ENCODE data around the gene TMEM88.
"Not testable (repeated sequence)": the region's sequence is repeated elsewhere in the genome, so short reads cannot be mapped to it uniquely, and the experiment has no call there.

The TMEM88 gene, protein sequence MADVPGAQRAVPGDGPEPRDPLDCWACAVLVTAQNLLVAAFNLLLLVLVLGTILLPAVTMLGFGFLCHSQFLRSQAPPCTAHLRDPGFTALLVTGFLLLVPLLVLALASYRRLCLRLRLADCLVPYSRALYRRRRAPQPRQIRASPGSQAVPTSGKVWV
- total RNA-seq, result 0.72 to 8.3 (median 2.7) reads per million in 9 experiments

DNA sequence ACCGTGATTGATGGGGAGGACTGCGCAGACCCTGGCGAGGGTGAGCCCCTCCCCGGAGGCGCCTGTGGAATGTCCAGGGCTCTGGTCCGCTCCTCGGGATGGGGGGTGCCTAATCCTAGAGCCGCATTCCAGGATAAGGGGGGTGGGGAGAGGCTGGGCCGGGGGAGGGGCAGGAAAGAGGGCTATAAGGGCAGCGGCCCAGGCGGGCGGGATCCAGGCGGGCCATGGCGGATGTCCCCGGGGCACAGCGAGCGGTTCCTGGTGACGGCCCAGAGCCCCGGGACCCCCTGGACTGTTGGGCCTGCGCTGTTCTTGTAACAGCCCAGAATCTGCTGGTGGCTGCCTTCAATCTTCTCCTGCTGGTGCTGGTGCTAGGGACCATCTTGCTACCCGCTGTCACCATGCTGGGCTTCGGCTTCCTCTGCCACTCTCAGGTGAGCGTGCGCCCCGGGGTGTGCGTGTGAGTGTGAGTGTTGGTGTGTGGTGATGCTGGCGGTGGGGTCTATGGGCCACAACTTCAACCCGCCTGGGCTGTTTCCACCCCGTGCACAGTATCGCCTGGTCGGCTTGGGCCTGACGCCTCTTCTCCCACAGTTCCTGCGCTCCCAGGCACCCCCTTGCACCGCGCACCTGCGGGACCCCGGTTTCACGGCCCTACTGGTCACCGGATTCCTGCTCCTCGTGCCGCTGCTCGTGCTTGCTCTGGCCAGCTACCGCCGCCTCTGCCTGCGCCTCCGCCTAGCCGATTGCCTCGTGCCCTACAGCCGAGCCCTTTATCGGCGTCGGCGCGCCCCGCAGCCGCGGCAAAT, at the start of gene TMEM88:
Gene TMEM88 (plus strand): TSS at position 216 of the 809 bp plus-strand sequence. CDS start 9 bp downstream, at position 225.
- no peak for DNase-seq
- Mint-ChIP-seq H3K4me3 (peak within 1 kb of the TSS in 1 of 2 donors; percentile 33), H3K27ac (peak within 1 kb of the TSS in 1 of 2 donors; percentile 65)

DNA sequence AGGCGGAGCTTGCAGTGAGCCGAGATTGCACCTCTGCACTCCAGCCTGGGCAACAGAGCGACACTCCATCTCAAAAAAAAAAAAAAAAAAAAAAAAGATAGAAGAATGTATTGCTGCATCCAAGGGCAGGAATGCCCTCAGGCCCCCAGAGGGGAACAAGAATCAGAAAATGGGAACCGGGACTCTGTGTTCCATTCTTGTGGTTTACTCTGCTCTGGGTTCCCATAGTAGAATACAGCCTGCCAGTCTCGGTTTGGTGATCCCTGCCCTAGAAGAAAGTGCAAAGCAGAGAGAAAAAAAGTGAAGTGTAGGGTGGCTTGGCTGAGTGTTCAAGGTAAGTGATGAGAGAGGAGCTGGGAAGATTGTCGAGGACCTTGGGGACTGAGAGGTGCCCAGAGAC, 48.3 kb upstream of the TMEM88 start:
- ATAC-seq (replicated peaks) (no peak), DNase-seq (no peak)
- Mint-ChIP-seq H3K27ac (no peak overlapping the region), H3K4me1 (ENCODE audit: low read depth in 2 of 2) (no peaks in the 10 kb centered on the region), H3K27me3 (peaks cover 42 to 98% of the 10 kb centered on the region in 2 donors), H3K36me3 (ENCODE audit: insufficient read depth) (no peaks in the 10 kb centered on the region), H3K9me3 (no peaks in the 10 kb centered on the region), H3K4me3 (no peak overlapping the region)

More for the DNA sequence above, at the start of gene TMEM88:
- no peak for ATAC-seq (replicated peaks)
- Mint-ChIP-seq H3K36me3 (ENCODE audit: insufficient read depth) (peaks cover 33% of the 10 kb centered on the region), H3K27me3 (no peaks in the 10 kb centered on the region), H3K9me3 (no peaks in the 10 kb centered on the region), H3K4me1 (ENCODE audit: low read depth in 2 of 2) (peaks cover 3 to 16% of the 10 kb centered on the region in 2 donors)

DNA sequence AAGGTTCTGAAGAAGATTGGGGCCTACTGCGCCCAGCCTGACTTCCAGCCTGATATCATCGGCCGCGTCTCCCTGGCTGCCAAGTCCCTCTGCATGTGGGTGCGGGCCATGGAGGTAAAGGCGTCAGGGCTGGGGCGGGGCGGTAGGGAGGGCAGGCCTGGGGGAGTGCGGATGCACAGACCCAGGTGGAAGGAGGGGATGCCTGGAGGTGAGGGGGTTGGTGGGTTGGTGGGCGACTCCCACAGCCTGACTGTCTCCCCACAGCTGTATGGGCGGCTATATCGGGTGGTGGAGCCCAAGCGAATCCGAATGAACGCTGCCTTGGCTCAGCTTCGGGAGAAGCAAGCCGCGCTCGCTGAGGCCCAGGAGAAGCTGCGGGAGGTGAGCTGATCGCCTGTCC, 47.7 kb upstream of the TMEM88 start:
- DNase-seq, result no peak
- Mint-ChIP-seq H3K27ac (no peak overlapping the region), H3K4me3 (no peak overlapping the region), H3K9me3 (no peaks in the 10 kb centered on the region), H3K36me3 (ENCODE audit: insufficient read depth) (no peaks in the 10 kb centered on the region), H3K4me1 (ENCODE audit: low read depth in 2 of 2) (no peaks in the 10 kb centered on the region), H3K27me3 (peaks cover 42 to 92% of the 10 kb centered on the region in 2 donors)
- no peak for ATAC-seq (replicated peaks)

DNA sequence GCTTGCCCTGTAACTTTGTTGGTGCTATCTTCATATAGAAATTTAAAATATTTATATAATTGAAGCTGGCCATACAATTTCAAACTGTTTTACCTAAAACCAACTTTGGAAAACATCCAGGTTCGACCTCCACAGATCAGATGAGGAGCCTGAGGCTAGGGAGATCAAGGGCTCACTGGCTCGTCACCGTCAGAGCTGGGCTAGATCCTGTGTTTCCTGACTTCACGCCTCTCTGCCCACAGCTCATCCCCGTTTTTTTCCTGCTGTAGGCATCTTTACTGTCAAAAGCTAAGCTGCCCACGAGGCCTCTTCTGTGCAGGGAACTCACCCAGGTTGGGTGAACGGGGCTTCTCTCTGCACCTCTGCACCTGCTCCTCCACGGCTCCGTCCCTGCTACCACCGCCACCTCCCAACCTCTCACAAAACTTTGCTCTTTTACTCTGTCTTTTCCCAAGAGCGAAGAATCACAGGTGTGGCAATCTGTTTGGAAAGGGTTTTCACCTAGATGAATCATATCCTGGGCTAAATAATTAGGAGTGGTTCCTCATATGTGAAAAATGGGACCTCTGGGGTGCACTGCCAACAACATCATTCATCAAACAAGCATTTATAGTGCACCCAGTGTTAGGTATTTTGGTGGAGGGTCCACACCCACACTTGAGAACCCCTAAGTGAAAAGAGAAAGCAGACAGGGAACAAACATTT, 45.6 kb upstream of the TMEM88 start:
- DNase-seq, result no peak
- H3K4me1 Mint-ChIP-seq (ENCODE audit: low read depth in 2 of 2), result no peaks in the 10 kb centered on the region
- H3K27ac Mint-ChIP-seq, result no peak overlapping the region
- H3K27me3 Mint-ChIP-seq, result peaks cover 26 to 72% of the 10 kb centered on the region in 2 donors
- H3K36me3 Mint-ChIP-seq (ENCODE audit: insufficient read depth), result no peaks in the 10 kb centered on the region
- ATAC-seq (replicated peaks), result no peak
- no peak overlapping the region for H3K4me3 Mint-ChIP-seq
- H3K9me3 Mint-ChIP-seq, result no peaks in the 10 kb centered on the region

DNA sequence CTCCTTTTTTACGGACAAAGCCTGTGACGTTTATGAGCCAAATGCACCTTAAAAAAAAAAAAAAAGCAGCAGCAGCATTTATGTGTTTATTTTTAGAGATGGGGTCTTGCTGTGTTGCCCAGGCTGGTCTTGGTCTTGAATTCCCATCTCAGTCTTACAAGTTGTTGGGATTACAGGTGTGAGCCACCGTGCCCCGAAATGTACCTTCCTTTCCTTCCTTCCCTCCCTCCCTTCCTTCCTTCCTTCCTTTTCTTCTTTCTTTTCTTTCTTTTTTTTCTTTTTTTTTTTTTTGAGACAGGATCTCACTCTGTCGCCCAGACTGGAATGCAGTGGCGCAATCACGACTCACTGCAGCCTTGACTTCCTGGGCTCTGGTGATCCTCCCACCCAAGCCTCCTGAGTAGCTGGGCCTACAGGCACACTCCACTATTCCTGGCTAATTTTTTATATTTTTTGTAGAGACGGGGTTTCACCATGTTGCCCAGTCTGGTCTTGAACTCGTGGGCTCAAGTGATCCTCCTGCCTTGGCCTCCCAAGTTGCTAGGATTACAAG, 45.0 kb upstream of the TMEM88 start:
- not testable (repeated sequence) for H3K4me1 Mint-ChIP-seq (ENCODE audit: low read depth in 2 of 2); H3K9me3 Mint-ChIP-seq; H3K27ac Mint-ChIP-seq; DNase-seq; ATAC-seq (replicated peaks); H3K36me3 Mint-ChIP-seq (ENCODE audit: insufficient read depth); H3K4me3 Mint-ChIP-seq
- peaks cover 24 to 65% of the 10 kb centered on the region in 2 donors for H3K27me3 Mint-ChIP-seq

DNA sequence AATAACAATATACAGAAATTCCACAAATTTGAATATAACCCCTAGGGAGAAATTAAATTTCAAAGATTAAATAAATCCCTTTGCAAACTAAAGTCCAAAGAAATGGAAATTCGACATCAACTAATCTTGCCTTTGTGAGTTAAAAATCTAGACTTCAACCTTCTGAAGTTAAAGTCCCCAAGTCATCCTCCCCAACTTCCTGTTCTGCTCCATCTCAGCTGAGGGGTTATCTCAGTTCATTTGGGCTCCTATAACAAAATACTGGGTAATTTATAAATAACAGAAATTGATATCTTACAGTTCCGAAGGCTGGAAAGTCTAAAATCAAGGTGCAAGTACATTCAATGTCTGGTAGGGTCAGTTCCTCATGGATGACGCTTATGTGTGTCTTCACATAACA, 43.6 kb upstream of the TMEM88 start:
- Mint-ChIP-seq H3K27ac (no peak overlapping the region), H3K27me3 (peaks cover 17 to 52% of the 10 kb centered on the region in 2 donors)

DNA sequence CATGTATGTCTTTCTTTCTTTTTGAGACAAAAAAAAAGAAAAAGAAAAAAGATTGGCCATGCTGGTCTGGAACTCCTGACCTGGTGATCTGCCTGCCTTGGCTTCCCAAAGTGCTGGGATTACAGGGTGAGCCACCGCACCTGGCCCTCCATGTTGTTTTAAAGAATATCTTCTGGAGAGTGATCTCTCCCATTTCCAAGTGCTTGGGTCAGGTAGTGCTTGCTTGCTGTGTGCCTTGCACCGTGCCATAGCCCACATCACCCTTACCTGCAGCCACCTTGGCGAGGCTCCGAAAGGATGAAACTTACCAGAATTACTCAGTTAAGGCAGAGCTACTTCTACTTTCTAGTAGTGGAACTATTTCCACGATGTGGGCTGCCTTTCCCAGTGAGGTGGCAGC, 39.9 kb upstream of the TMEM88 start:
- no peaks in the 10 kb centered on the region for H3K4me1 Mint-ChIP-seq (ENCODE audit: low read depth in 2 of 2)
- H3K4me3 Mint-ChIP-seq, result no peak overlapping the region
- peaks cover 0 to 14% of the 10 kb centered on the region in 2 donors for H3K27me3 Mint-ChIP-seq
- H3K9me3 Mint-ChIP-seq, result no peaks in the 10 kb centered on the region
- peak overlapping the region in 1 of 2 donors; percentile 54 for H3K27ac Mint-ChIP-seq
- peaks cover 3% of the 10 kb centered on the region for H3K36me3 Mint-ChIP-seq (ENCODE audit: insufficient read depth)
- DNase-seq (no peak), ATAC-seq (replicated peaks) (no peak)

More for the DNA sequence above, 43.6 kb upstream of the TMEM88 start:
- no peaks in the 10 kb centered on the region for H3K9me3 Mint-ChIP-seq
- no peaks in the 10 kb centered on the region for H3K36me3 Mint-ChIP-seq (ENCODE audit: insufficient read depth)
- no peaks in the 10 kb centered on the region for H3K4me1 Mint-ChIP-seq (ENCODE audit: low read depth in 2 of 2)
- ATAC-seq (replicated peaks) (no peak), DNase-seq (no peak)
- H3K4me3 Mint-ChIP-seq, result no peak overlapping the region

DNA sequence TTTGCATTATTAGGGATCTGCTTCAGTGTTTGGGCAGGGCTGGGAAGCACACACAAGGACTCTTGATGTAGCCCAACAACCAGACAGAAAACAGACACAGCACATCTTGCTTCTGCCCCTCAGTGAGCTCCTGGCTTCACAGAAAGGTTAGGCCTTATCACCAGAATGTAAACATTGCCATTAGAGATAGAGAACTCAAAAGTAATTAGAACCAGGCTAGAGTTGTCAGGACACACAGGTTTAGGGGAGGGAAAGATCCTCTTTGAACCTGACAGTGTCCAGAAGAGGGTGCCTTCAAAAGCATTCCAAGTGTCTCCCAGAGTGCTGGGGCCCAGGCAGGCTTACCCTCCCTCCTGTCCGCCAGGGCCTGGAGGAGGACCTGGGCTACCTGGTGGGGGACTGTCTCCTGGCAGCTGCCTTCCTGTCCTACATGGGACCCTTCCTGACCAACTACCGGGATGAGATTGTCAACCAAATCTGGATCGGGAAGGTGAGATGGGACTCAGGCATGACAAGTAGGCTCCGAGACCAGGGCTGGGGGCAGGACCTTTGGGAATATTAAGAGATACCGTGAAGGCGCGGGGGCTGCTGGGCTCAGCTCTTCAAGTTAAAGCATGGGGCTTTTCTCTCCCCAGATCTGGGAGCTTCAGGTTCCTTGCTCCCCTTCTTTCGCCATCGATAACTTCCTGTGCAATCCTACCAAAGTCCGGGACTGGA, 37.8 kb upstream of the TMEM88 start:
- H3K27ac Mint-ChIP-seq, result no peak overlapping the region

DNA sequence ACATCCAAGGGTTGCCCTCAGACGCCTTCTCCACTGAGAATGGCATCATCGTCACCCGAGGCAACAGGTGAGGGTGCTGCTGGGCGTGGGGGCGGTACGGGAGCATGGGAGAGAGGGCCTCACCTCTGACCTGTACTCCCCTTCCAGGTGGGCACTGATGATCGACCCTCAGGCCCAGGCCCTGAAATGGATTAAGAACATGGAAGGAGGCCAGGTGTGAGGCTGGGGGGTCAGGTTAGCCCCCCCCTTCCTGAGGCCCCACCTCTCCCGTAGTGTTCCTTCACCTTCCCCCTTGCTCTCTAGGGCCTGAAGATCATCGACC, 37.3 kb upstream of the TMEM88 start:
- Mint-ChIP-seq H3K9me3 (no peaks in the 10 kb centered on the region), H3K27ac (no peak overlapping the region), H3K27me3 (no peaks in the 10 kb centered on the region), H3K4me3 (no peak overlapping the region), H3K4me1 (ENCODE audit: low read depth in 2 of 2) (no peaks in the 10 kb centered on the region), H3K36me3 (ENCODE audit: insufficient read depth) (peaks cover 3% of the 10 kb centered on the region)
- DNase-seq (no peak), ATAC-seq (replicated peaks) (no peak)

More for the DNA sequence above, 37.8 kb upstream of the TMEM88 start:
- Mint-ChIP-seq H3K27me3 (no peaks in the 10 kb centered on the region), H3K4me1 (ENCODE audit: low read depth in 2 of 2) (no peaks in the 10 kb centered on the region), H3K9me3 (no peaks in the 10 kb centered on the region), H3K4me3 (no peak overlapping the region), H3K36me3 (ENCODE audit: insufficient read depth) (peaks cover 3% of the 10 kb centered on the region)
- no peak for ATAC-seq (replicated peaks)
- no peak for DNase-seq

DNA sequence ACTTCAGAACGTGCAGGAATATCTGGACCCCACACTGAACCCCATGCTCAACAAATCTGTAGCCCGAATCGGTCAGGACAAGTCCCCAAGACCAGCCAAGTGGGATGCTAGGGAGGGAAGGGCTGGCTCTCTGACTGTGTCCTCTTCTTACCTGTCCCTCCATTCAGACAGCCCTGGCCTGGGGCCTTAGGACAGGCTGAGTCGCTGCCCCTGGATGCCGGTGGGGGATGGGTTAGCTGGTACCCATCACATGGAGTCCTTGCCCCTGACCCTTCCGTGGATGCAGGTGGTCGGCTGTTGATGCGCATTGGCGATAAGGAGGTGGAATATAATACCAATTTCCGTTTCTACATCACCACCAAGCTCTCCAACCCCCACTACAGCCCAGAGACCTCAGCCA, 36.8 kb upstream of the TMEM88 start:
- no peaks in the 10 kb centered on the region for H3K27me3 Mint-ChIP-seq
- no peaks in the 10 kb centered on the region for H3K4me1 Mint-ChIP-seq (ENCODE audit: low read depth in 2 of 2)
- H3K36me3 Mint-ChIP-seq (ENCODE audit: insufficient read depth), result peaks cover 3% of the 10 kb centered on the region

DNA sequence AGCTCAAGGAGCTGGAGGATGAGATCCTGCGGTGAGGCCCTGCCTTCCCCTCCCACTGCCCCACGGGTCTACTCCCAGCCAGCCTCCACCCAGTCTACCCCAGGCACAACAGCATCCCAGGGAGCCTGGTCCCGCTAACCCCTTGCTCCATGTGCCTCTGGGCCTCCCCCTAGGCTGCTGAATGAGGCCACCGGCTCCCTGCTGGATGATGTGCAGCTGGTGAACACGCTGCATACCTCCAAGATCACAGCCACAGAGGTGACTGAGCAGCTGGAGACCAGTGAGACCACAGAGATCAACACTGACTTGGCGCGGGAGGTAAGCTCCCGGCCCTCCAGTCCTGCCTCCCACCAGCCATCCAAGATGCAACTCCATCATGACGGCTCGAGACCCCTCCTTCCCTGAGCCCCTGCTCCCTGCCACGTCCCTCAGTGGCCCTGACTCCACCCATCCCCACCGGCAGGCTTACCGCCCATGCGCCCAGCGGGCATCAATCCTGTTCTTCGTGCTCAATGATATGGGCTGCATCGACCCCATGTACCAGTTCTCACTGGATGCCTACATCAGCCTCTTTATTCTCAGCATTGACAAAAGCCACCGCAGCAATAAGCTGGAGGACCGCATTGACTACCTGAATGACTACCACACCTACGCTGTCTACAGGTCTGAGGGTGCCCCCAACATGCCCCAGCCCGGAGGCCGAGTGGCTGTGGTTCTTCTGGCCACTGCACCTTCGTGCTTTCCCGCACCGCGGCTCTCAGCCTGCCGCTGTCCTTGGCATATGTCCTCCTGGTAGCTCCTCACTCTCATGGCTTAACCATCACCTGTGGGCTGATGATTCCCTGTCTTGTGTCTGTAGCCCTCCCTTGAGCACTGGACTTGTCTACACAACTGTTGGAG, 35.9 kb upstream of the TMEM88 start:
- Mint-ChIP-seq H3K4me3 (no peak overlapping the region), H3K9me3 (no peaks in the 10 kb centered on the region), H3K27ac (no peak overlapping the region), H3K4me1 (ENCODE audit: low read depth in 2 of 2) (no peaks in the 10 kb centered on the region), H3K36me3 (ENCODE audit: insufficient read depth) (peaks cover 5% of the 10 kb centered on the region), H3K27me3 (peaks cover 5 to 7% of the 10 kb centered on the region in 2 donors)
- DNase-seq (no peak), ATAC-seq (replicated peaks) (no peak)

More for the DNA sequence above, 36.8 kb upstream of the TMEM88 start:
- no peak for ATAC-seq (replicated peaks)
- Mint-ChIP-seq H3K9me3 (no peaks in the 10 kb centered on the region), H3K27ac (no peak overlapping the region), H3K4me3 (no peak overlapping the region)
- no peak for DNase-seq

DNA sequence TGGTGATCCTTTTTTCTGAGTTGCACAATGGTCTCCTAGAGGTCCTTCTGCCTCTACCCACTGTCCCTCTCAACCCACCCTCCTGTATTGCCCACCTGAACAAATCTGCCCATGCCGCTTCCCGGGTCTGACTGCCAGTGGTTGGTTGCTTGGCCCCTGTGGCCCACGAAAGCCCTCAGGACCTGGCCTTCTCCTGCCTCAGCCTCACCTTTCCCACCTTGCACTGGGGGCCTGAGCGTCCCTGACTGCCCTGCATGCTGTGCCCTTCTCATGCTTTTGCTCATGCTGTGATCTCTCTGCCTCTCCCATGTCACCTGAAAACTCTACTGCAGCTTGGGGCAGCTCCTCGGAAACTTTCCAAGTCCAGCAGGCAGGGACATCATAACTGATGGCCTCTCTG, 34.6 kb upstream of the TMEM88 start:
- H3K27ac Mint-ChIP-seq, result no peak overlapping the region
- H3K36me3 Mint-ChIP-seq (ENCODE audit: insufficient read depth), result peaks cover 6% of the 10 kb centered on the region
- H3K4me3 Mint-ChIP-seq, result no peak overlapping the region
- no peaks in the 10 kb centered on the region for H3K9me3 Mint-ChIP-seq
- H3K4me1 Mint-ChIP-seq (ENCODE audit: low read depth in 2 of 2), result no peaks in the 10 kb centered on the region
- ATAC-seq (replicated peaks), result no peak
- peaks cover 7 to 18% of the 10 kb centered on the region in 2 donors for H3K27me3 Mint-ChIP-seq
- no peak for DNase-seq

All from effector memory CD8-positive, alpha-beta T cell (primary cell).